Stomach smooth muscle (tissue), 2 donors: ENCODE results near the gene FOLR1.
"Not testable (repeated sequence)": the region's sequence is repeated elsewhere in the genome, so short reads cannot be mapped to it uniquely, and the experiment has no call there.

ENCODE experiments used
- H3K27ac ChIP-seq: one replicate; pipeline ENCODE4 v1.7.0; 2013; ENCODE audit warnings: mild to moderate bottlenecking, low read length, inconsistent platforms
- H3K27me3 ChIP-seq, 2 donors: one replicate each; pipeline ENCODE4 v1.7.0; 2013; ENCODE audit warnings: low read length in 2 of 2; ENCODE audit not compliant: insufficient read depth in 2 of 2, control insufficient read depth in 1 of 2
- H3K36me3 ChIP-seq, 2 donors: one replicate each; pipeline ENCODE4 v1.7.0; 2013; ENCODE audit warnings: low read length in 2 of 2; ENCODE audit not compliant: control insufficient read depth in 2 of 2, insufficient read depth in 2 of 2
- H3K4me1 ChIP-seq: one replicate; pipeline ENCODE4 v1.7.0; 2013; ENCODE audit warnings: low read length; ENCODE audit not compliant: control insufficient read depth, insufficient read depth
- H3K4me3 ChIP-seq, 2 donors: one replicate each; pipeline ENCODE4 v1.7.0; 2013; ENCODE audit warnings: low read length in 2 of 2
- H3K9ac ChIP-seq, 2 donors: one replicate each; pipeline ENCODE4 v1.7.0; 2013; ENCODE audit warnings: low read length in 2 of 2, mild to moderate bottlenecking in 1 of 2
- H3K9me3 ChIP-seq, 2 donors: one replicate each; pipeline ENCODE4 v1.7.0; 2013; ENCODE audit warnings: low read length in 2 of 2; ENCODE audit not compliant: control insufficient read depth in 2 of 2
- donor health status: healthy.
- donor health status: Pancreatic carcinoma.

Gene FOLR1

GRCh38 chr11:72164187-72164586 is 27.8 kb upstream of the FOLR1 start:
- H3K36me3 ChIP-seq: not testable (repeated sequence)

GRCh38 chr11:72169046-72169555 is 22.8 kb upstream of the FOLR1 start:
- not testable (repeated sequence) for H3K27ac ChIP-seq, H3K36me3 ChIP-seq, H3K27me3 ChIP-seq

More at GRCh38 chr11:72164187-72164586, 27.8 kb upstream of the FOLR1 start:
- H3K27ac ChIP-seq, H3K9me3 ChIP-seq, H3K4me1 ChIP-seq, H3K4me3 ChIP-seq, H3K27me3 ChIP-seq, H3K9ac ChIP-seq: not testable (repeated sequence)

GRCh38 chr11:72169754-72170153 is 22.2 kb upstream of the FOLR1 start:
- not testable (repeated sequence) for H3K9me3 ChIP-seq, H3K27ac ChIP-seq, H3K27me3 ChIP-seq, H3K4me3 ChIP-seq, H3K9ac ChIP-seq, H3K36me3 ChIP-seq, H3K4me1 ChIP-seq

More at GRCh38 chr11:72169046-72169555, 22.8 kb upstream of the FOLR1 start:
- not testable (repeated sequence) for H3K9me3 ChIP-seq, H3K4me3 ChIP-seq, H3K4me1 ChIP-seq, H3K9ac ChIP-seq

- H3K36me3 ChIP-seq, H3K4me1 ChIP-seq, H3K27ac ChIP-seq, H3K9ac ChIP-seq, H3K9me3 ChIP-seq, H3K27me3 ChIP-seq, H3K4me3 ChIP-seq: not testable (repeated sequence)
These were observed 19.9 kb upstream of the FOLR1 start for GRCh38 chr11:72172043-72172442.

GRCh38 chr11:72173291-72173690 is 18.6 kb upstream of the FOLR1 start:
- Histone ChIP-seq H3K36me3 (no peaks in the 10 kb centered on the region), H3K27me3 (peaks cover 0 to 4% of the 10 kb centered on the region in 2 donors), H3K4me1 (no peaks in the 10 kb centered on the region), H3K4me3 (no peak overlapping the region), H3K9ac (no peak overlapping the region), H3K9me3 (no peaks in the 10 kb centered on the region), H3K27ac (no peak overlapping the region)

- no peak overlapping the region for H3K27ac ChIP-seq
- H3K4me1 ChIP-seq: no peaks in the 10 kb centered on the region
- H3K9ac ChIP-seq: no peak overlapping the region
- peaks cover 0 to 4% of the 10 kb centered on the region in 2 donors for H3K27me3 ChIP-seq
- no peaks in the 10 kb centered on the region for H3K9me3 ChIP-seq
- no peaks in the 10 kb centered on the region for H3K36me3 ChIP-seq
- no peak overlapping the region for H3K4me3 ChIP-seq
These were observed 17.5 kb upstream of the FOLR1 start for GRCh38 chr11:72174302-72175070.

GRCh38 chr11:72177656-72178055 is 14.3 kb upstream of the FOLR1 start:
- no peak overlapping the region for H3K27ac ChIP-seq
- no peak overlapping the region for H3K4me3 ChIP-seq
- H3K9me3 ChIP-seq: no peaks in the 10 kb centered on the region

GRCh38 chr11:72179049-72179803 is 12.7 kb upstream of the FOLR1 start:
- no peaks in the 10 kb centered on the region for H3K36me3 ChIP-seq
- no peak overlapping the region for H3K4me3 ChIP-seq
- no peaks in the 10 kb centered on the region for H3K9me3 ChIP-seq
- H3K27me3 ChIP-seq: peaks cover 0 to 4% of the 10 kb centered on the region in 2 donors
- no peaks in the 10 kb centered on the region for H3K4me1 ChIP-seq
- H3K9ac ChIP-seq: no peak overlapping the region
- H3K27ac ChIP-seq: no peak overlapping the region

More at GRCh38 chr11:72177656-72178055, 14.3 kb upstream of the FOLR1 start:
- Histone ChIP-seq H3K9ac (no peak overlapping the region), H3K27me3 (peaks cover 0 to 4% of the 10 kb centered on the region in 2 donors), H3K36me3 (no peaks in the 10 kb centered on the region), H3K4me1 (no peaks in the 10 kb centered on the region)

- H3K4me3 ChIP-seq: no peak overlapping the region
- H3K9me3 ChIP-seq: no peaks in the 10 kb centered on the region
- peaks cover 0 to 4% of the 10 kb centered on the region in 2 donors for H3K27me3 ChIP-seq
- H3K9ac ChIP-seq: no peak overlapping the region
- no peak overlapping the region for H3K27ac ChIP-seq
- H3K36me3 ChIP-seq: no peaks in the 10 kb centered on the region
- H3K4me1 ChIP-seq: no peaks in the 10 kb centered on the region
These were observed 12.0 kb upstream of the FOLR1 start for GRCh38 chr11:72179804-72180396.

- not testable (repeated sequence) for H3K27ac ChIP-seq
These were observed 10.9 kb upstream of the FOLR1 start for GRCh38 chr11:72180892-72181552.

More at GRCh38 chr11:72180892-72181552, 10.9 kb upstream of the FOLR1 start:
- H3K9me3 ChIP-seq, H3K4me1 ChIP-seq, H3K27me3 ChIP-seq, H3K36me3 ChIP-seq, H3K9ac ChIP-seq, H3K4me3 ChIP-seq: not testable (repeated sequence)
